B cell (primary cell): ENCODE data around the gene ARPC2.

Source experiments
- CTCF ChIP-seq: fragments of 200-600 bp; IDR thresholded peaks from one replicate; pipeline ENCODE4 v1.8.0; 2022; ENCODE audit warnings: antibody characterized with exemption, mild to moderate bottlenecking
- EZH2 ChIP-seq: IDR thresholded peaks from 2 replicates; pipeline ENCODE4 v1.6.1; 2012; ENCODE audit warnings: borderline replicate concordance, low read depth, mild to moderate bottlenecking, moderate library complexity, low read length; ENCODE audit not compliant: insufficient read depth, poor library complexity, severe bottlenecking

- no peak for TF ChIP-seq CTCF
- no peak for TF ChIP-seq EZH2
Observed at GRCh38 chr2:218260742-218261422, 43.9 kb downstream of the ARPC2 start, which contains the start of gene GPBAR1.
